Left lobe of liver (tissue), 2 donors: ENCODE data around the gene ABHD16B. TPM values are rescaled to one million over a fixed set of nuclear protein-coding genes. Genes with fewer than 3 reads are reported as not detected.
"Not testable (repeated sequence)": the region's sequence is repeated elsewhere in the genome, so short reads cannot be mapped to it uniquely, and the experiment has no call there.

Source experiments
- ATAC-seq: fragments of 200-7000 bp; cut with Tn5 transposase; one replicate; pipeline ENCODE4 v1.9.1; 2020; ENCODE audit warnings: mild to moderate bottlenecking, moderate library complexity
- DNase-seq: peaks from one replicate; pipeline ENCODE4 v3.0.0-alpha.2; 2020; ENCODE audit warnings: low spot score
- total RNA-seq: library from RNA; stranded (reverse); gene quantifications from one replicate; pipeline ENCODE4 v1.2.1, GENCODE V29; 2021
- donor health status: DM: no; HTN: no; CAD: no; lungs with moderate emphysema.
- donor health status: DM: no; HTN: yes; CAD: no.

Gene ABHD16B
- total RNA-seq, 1 donor from 2014 or later, result not detected

- ATAC-seq, result no peak
- no peak for DNase-seq
Observed at GRCh38 chr20:63833776-63834490, 27.4 kb upstream of the ABHD16B start.

GRCh38 chr20:63834491-63834880 is 26.8 kb upstream of the ABHD16B start:
- DNase-seq, result no peak
- ATAC-seq, result no peak

GRCh38 chr20:63835021-63835858 is 26.1 kb upstream of the ABHD16B start:
- DNase-seq (peak; percentile 79), ATAC-seq (peak; percentile 73)

DNA sequence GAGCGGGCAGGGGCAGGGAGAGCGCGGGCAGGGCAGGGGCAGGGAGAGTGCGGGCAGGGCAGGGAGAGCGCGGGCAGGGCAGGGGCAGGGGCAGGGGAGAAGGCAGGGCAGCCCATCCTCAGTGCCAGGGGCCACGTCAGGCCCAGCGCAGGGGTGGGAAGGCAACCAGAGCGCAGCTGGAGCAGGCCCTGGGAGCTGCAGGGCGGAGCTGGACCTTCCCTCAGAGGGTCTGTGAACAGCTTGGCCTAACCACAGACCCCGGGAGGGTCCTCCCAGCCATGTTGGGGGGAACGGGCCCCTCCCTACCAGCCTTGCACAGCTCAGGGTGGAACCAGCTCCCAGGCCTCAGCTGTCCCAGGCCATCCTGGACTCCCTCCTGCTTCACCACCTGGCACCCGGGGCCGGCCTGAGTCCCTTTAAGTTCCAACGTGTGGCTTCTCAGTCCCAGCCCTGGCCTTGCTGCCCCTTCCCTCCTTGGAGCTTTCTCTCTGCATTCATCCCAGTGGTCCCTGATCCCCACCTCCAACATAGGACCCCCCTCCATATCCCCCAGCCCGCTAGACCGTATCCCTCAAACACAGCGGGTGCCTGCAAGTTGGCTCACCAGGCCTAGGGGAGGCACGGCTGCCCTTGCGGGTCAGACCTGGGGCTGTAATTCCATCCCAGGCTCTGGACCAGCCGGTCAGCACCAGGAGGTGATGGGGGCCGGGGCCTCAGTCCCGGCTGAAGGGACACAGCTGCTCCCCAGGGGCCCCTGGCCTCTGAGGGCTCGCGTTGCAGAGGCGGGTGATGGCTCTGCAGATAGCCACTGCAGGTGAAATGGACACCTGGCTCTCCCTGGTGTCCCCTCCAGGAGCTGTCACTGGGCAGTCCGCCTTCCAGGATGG is 24.6 kb upstream of the ABHD16B start:
- DNase-seq, result no peak
- no peak for ATAC-seq

- DNase-seq (no peak), ATAC-seq (no peak)
Observed at GRCh38 chr20:63837479-63837878, 23.8 kb upstream of the ABHD16B start.

GRCh38 chr20:63839620-63840019 is 21.7 kb upstream of the ABHD16B start:
- ATAC-seq (no peak), DNase-seq (no peak)

DNA sequence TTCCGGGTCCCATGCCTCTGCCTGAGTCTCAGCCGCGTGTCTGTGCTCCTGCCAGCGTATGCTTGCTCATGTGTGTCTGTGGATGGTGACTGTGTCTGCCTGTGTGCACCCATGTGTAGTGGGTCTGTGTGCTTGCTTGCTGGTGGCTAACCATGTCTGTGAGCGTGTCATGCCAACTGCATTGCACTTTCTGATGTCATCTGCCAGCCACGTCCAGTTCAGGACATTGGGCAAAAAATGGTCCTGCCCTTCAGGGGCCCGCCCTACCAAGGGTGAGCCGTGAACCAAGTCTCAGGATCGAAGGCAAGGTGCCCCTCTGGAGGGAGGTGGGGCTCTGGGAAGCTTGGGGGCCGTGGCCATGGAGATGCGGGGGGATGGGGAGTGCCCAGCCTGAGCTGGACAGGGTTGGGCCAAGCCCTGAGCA is 20.9 kb upstream of the ABHD16B start:
- DNase-seq, result no peak
- no peak for ATAC-seq

GRCh38 chr20:63842258-63842657 is 19.0 kb upstream of the ABHD16B start:
- ATAC-seq (no peak), DNase-seq (no peak)

DNA sequence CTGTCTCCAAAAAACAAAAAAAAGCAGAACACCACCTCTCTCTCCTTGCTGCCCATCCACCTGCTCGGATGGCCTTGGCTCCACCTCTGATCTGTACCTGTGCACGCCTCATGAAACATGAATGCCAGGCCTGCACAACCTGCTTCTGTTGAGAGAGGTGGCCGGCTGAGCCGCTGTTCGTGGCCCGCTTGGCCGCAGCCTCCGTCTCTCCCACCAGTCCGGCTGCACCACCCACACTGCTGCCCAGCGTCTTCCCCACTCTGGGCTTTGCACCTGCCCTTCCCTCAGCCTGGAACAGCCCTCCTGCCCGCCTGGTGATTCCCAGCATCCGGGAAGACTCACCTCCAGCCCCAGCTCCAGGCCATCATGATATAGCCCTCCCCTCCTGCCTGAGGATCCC is 18.1 kb upstream of the ABHD16B start:
- ATAC-seq (no peak), DNase-seq (no peak)

DNA sequence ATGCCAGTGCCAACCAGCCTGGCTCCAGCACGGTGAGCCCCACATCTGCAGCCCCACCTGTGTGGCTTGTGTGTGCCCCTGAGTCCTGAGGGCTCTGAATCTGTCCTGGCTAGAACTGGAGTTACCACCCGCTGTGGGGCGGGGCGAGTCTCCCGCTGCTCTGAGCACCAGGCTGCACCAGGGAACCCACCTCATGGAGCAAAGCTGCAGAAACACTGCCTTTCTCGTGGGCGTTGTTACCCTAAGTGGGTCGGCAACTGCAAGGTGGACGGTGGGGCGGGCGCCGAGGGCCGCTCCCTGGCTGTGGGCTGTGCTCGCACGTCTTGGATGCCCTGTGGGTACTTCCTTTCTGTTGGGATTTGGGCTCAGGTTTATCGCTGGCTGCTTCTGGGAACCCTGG is 17.5 kb upstream of the ABHD16B start:
- DNase-seq, result no peak
- ATAC-seq, result no peak

GRCh38 chr20:63844511-63844991 is 16.7 kb upstream of the ABHD16B start:
- no peak for ATAC-seq
- no peak for DNase-seq

DNA sequence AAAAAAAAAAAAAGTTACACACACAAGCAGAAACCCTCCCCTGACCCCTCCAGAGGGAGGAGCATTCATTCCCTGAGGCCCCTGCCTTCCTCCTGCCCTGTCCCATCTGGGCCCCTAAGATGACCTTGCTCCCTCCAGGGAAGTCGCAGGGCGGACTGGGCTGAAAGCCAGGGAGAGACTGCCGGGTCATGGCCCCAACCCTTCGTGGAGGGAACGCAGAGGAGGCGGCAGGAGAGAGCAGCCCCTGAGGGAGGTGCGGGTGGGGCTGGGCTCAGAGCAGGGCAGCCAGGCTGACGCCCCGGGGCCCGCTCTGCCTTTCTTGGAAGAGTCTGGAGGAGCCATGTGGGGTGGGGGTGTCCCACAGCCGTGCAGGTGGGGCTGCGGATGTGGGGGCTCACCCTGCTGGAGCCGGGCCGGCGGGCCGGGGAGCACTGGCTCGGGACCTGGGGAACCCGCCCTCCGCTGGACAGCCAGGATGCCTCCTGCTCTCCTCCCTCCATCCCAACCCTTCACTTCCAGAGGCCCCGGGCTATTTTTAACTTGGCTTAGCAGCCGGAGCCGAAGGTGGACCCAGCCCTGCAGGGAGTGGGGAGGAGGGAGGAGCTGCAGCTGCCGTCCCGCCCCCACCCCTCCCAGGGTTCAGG is 15.0 kb upstream of the ABHD16B start:
- DNase-seq (peak; percentile 66), ATAC-seq (peak; percentile 68)

DNA sequence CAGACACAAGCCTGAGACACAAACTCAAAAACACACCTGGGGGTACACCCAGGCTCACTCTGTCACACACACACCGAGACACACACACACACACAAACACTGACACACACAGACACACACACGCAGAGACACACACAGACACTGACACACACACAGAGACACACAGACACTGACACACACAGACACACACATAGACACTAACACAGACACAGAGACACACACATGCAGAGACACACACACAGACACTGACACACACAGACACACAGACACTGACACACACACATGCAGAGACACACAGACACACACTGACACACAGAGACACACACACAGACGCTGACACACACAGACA is 14.4 kb upstream of the ABHD16B start:
- no peak for DNase-seq

DNA sequence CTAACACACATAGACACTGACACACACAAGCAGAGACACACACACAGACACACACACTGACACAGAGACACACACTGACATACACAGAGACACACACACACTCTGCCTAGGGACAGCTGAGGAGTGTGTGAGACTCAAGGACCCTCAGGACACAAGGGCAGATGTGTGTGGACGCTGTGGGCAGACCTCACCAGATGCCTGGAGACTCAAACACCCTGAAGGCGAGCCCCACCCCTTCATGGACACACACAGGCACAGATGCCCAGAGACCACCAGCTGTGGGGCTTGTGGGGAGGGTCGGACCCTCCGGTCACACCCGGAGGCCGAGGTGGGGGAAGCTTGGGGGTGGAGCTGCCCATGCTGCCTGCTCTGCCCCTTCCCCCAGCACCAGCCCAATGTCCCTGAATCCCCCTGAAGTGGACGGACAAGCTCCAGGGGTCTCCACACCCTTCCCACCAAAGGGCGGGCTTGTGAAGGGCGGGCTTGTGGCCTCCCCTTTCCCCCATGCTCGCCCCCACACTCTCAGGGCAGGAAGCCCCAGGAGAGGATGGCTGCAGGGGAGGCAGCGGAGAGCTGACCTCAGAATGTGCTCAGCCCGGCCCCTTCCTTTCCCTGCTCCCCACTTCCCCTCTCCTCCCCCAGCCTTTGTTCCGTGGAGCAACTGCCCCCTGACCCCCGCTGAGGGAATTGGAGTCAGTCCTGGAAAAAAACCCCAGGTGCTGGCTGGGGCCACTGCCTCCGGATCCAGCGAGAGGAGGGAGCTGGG is 13.9 kb upstream of the ABHD16B start:
- ATAC-seq (peak; percentile 45), DNase-seq (no peak)

More for the DNA sequence above, 14.4 kb upstream of the ABHD16B start:
- ATAC-seq, result no peak

DNA sequence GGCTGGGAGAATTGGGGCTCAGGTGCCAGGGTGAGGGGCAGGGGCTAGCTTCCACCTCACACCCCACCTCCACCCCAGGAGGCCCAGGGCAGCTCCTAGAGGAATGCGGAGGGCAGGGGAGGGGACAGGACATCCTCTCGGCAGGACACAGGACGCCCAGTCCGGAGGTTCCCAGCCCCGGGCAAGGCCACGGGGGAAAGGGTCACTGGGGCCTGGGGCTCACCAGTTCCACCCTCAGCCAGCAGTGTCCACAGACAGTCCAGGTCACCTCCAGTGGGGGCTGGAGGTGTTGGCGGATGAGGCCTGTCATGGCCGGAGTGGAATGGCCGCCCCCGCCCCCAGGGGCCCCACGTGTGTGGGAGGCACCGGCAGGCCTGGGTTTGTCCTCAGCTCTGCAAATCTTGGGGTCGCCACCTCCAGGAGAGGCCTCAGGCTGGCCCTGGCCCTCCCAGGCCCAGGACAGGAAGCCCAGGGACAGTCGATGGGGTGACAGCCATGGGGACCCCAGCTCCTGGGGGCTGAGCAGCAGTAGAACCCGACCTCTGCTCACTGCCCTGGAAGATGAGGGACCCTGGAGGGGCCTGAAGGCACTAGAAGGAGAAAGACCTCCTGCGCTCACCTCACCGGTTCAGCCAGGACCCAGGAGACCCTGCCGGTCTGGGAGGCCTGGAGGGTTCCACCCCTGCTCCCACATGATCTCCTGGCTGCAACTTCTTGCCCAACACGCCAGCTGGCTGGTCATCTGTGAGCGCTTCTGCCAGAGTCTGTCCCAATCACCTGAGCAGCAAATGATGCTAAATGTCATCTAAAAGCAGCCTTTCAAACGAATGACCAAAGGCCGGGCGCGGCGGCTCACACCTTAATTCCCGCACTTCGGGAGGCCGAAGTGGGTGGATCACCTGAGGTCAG is 13.0 kb upstream of the ABHD16B start:
- DNase-seq (no peak), ATAC-seq (peak; percentile 33)

DNA sequence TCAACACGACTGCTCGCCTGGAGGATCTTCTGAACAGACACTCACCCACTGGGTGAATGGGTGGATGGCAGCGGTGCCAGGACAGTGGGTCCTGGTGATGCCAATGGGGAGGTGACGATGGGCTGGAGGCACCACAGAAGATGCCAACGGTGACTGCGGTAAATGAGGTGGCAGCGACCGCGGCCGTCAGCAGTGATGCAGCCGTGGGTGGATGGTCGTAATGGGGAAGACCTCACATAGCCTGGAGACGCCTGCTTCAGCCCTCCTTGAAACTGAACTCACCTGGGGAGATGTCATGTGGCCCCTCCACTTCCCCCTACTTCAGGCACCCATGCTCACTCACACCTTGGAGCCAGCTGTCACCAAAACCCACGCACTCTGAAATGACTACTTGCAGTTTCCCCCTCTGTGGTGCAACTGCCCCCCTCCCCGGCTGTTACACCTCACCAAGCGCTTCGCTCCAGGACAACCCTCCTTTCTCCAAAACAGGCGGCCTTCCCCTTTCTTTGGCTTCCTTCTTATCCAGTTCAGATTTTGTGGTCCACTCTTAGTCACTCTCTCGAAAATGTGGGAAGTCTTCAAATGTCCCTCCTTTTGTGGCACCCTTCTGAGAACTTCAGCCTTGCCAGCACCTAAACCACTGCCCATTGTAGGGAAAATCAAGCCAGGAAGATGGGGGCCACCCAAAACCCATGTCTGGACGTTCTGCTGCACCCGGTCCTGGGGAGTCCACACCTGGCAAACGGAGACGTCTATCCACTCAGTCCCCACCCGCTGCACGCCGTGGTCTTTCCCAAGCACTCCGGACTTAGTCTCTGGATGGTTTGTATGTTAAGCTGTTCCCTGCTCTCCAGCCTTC is 10.4 kb upstream of the ABHD16B start:
- no peak for ATAC-seq
- no peak for DNase-seq

DNA sequence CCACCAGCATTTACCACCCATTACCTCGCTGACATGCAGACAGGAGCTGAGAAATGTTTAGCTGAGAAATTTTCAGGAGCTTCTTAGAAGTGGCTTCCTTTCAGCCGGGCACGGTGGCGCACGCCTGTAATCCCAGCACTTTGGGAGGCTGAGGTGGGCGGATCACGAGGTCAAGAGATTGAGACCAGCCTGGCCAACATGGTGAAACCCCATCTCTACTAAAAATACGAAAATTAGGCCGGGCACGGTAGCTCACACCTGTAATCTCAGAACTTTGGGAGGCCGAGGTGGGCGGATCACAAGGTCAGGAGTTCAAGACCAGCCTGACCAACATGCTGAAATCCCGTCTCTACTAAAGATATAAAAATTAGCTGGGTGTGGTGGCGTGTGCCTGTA is 9.8 kb upstream of the ABHD16B start:
- not testable (repeated sequence) for ATAC-seq, DNase-seq

DNA sequence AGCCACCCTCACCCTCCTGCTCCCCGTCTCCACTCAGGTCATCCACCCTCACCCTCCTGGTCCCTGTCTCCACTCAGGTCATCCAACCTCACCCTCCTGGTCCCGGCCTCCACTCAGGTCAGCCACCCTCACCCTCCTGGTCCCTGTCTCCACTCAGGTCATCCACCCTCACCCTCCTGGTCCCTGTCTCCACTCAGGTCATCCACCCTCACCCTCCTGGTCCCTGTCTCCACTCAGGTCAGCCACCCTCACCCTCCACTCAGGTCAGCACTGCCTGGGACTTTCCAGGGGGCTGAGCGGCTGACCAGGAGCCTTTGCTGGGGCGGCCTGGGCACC is 7.6 kb upstream of the ABHD16B start:
- DNase-seq, ATAC-seq: not testable (repeated sequence)
